Upper lobe of left lung (tissue), 4 donors: ENCODE results near the gene WSB1.

ENCODE experiments used
- CTCF ChIP-seq, 6 experiments: fragments of 450-650 bp in 4 of 6; fragments of 200-600 bp in 2 of 6; sonication (generic) in 2 of 6; IDR thresholded peaks; one replicate each; pipeline ENCODE4 v1.5.1; 2016 to 2019; ENCODE audit warnings: antibody characterized with exemption in 6 of 6
- POLR2A ChIP-seq, 4 donors: fragments of 450-650 bp; IDR thresholded peaks; one replicate each; pipeline ENCODE4 v1.5.1; 2016 to 2017; ENCODE audit warnings: antibody characterized with exemption in 4 of 4, mild to moderate bottlenecking in 2 of 4

- TF ChIP-seq CTCF (IDR thresholded peaks at IDR 0.05) (no peak), POLR2A (IDR thresholded peaks at IDR 0.05) (no peak)
These were observed 24.3 kb downstream of the WSB1 start for GRCh38 chr17:27318228-27318627.
